Fibroblast of lung (primary cell): ENCODE measurements around the gene MFAP4.

Experiments
- EZH2 ChIP-seq: IDR thresholded peaks from 2 replicates; pipeline ENCODE4 v1.5.1; 2012; ENCODE audit warnings: low read length, control low read depth, mild to moderate bottlenecking; ENCODE audit errors: missing control alignments
- TF ChIP-seq, protein P1 (sequence below), 2 donors: IDR thresholded peaks in 1 of 2; conservative IDR thresholded peaks in 1 of 2; 1 replicate in 1 of 2; 2 replicates in 1 of 2; pipeline ENCODE4 v1.5.1; 2011 to 2012; ENCODE audit warnings: low read length in 2 of 2, control low read depth in 1 of 2, inconsistent platforms in 1 of 2, low read depth in 1 of 2, mild to moderate bottlenecking in 1 of 2

DNA sequence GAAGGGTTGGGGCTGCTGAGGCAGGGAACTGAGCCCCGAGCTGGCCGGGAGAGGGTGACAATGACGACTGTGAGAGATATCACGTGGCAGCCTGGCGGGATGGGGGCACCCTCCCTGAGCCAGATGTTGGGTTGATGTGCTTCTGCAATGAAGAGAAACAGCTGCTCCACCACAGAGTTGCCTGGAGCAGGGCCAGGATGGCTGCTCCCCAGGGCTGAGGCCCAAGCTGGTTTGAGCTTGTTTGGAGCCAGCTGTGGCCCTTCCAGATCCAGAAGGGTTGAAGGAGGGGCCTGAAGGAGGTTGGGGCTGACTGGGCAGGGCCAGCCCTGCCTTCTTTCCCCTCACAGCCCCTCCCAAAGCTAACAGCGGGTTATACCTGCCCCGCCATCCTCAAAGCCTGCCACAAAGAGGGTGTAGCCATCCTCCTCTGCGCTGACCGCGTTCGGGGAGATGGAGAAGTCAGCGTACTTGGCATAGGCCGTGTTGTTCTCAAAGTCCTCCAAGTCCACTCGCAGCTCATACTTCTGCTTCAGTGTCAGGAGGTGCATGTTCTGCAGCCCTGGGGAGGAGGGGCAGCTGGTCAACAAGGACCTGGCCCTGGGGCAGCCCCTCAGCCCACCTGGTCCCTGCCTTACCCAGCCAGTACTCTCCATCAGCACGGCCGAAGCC is 2.1 kb downstream of the MFAP4 start:
- TF ChIP-seq, protein P1, sequence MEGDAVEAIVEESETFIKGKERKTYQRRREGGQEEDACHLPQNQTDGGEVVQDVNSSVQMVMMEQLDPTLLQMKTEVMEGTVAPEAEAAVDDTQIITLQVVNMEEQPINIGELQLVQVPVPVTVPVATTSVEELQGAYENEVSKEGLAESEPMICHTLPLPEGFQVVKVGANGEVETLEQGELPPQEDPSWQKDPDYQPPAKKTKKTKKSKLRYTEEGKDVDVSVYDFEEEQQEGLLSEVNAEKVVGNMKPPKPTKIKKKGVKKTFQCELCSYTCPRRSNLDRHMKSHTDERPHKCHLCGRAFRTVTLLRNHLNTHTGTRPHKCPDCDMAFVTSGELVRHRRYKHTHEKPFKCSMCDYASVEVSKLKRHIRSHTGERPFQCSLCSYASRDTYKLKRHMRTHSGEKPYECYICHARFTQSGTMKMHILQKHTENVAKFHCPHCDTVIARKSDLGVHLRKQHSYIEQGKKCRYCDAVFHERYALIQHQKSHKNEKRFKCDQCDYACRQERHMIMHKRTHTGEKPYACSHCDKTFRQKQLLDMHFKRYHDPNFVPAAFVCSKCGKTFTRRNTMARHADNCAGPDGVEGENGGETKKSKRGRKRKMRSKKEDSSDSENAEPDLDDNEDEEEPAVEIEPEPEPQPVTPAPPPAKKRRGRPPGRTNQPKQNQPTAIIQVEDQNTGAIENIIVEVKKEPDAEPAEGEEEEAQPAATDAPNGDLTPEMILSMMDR (conservative IDR thresholded peaks at IDR 0.05 in 1 of 2, IDR thresholded peaks at IDR 0.05 in 1 of 2; ENCODE audit: low read depth in 1 of 2, low read length in 2 of 2), result no peak
- TF ChIP-seq EZH2, result no peak
